ENCODE results near the gene OR2A1.
"Not testable (repeated sequence)": the region's sequence is repeated elsewhere in the genome, so short reads cannot be mapped to it uniquely, and the experiment has no call there.

OR2A1 gene

DNA sequence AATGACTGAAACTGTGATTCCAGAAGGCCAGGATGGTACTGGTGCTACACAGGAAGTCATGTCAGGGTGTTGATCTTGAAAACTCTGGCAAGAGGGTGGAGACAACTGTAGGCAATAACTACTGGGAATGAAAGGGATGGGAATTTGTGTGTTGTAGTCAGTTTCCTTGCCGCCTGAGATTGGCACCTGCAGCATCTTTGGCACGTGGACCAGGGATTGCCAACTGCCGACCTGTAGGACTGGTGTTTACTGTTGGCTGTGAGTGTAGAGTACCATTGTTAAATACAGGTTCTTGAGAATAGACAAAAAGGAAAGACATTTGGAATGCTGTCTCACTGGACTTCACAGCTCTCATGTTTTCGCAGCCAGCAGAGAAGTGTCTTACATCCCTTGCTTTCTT, 11.1 kb downstream of the OR2A1 start:
- DNase-seq (ENCODE audit: low spot score): not testable (repeated sequence)

DNA sequence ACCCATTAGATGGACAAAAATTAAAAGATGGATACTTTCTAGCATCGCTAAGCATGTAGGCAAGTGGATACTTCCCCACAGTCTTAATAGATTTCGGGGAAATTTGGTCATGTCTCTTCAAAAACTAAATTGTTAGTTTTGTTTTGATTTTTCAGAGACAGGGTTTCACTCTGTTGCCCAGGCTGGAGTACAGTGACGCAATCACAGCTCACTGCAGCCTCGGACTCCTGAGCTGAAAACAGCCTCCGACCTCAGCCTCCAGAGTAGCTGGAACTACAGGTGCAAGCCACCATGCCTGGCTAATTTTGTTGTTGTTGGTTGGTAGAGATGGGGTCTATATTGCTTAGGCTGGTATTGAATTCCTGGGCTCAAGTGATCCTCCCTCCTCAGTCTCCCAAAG, 13.6 kb downstream of the OR2A1 start:
- DNase-seq (ENCODE audit: low spot score): not testable (repeated sequence)

DNA sequence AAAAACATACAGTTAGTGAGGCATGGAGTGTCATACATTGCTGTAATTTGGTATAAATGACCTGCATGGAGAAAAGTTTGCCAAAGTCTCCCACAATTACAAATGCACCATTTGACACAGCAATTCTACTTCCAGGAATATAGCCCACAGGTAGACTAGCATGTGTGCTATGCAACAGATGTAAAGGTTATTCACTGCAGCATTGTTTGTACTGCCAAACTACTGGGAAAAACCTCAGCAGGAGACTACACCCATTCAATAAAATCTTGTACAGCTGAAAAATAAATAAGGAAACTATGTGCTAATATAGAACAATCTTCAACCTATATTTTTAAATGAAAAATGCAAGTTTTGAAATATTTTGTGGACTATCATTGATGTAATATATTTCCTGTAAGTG, 17.8 kb downstream of the OR2A1 start:
- not testable (repeated sequence) for DNase-seq (ENCODE audit: low spot score)

DNA sequence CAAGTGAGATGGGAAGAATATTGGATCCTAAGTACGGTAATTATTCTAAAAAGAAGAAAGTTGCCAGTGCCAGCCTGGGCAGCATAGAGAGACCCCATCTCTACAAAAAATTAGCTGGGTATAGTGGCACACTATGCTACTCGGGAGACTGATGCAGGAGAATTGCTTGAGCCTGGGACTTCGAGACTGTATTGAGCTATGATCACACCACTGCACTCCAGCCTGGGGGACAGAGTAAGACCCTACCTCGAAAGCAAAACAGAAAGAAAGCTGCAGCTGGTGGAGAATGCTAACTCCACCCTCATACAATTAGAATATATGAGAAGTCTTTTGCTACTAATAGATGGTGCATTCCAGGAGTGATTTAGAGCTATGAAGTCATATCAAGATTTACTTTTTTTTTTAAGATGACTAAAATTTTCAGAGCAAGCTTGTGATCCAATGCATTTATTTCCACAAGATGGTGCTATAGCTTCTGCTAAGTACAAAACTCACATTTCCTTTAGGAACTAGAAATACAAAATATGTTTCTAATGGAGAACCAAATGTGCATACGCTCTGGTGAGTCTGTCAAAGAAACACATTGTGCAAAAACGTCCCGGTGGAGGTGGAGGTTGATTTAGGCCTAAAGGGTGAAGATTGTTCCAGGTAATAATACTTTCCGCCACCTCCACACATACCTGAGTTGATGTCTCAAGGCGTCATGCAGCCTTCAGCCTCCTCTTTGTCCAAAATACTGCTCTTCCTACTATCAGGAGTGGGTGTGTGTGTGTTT, 19.2 kb downstream of the OR2A1 start:
- not testable (repeated sequence) for DNase-seq (ENCODE audit: low spot score)

DNA sequence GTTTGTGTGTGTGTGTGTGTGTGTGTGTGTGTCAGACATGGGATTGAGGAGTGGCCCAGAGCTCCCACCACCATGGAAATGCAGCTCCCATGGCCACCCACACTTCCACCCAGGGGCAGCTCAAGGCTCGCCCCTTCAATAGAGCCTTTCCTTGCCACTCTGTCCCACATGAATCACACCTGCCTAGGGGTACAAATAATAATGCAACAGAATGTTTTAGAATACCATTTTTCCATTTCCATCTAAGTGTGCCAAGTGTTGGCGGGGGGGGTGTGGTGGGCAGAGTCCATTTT, 19.7 kb downstream of the OR2A1 start:
- DNase-seq (ENCODE audit: low spot score): not testable (repeated sequence)

DNA sequence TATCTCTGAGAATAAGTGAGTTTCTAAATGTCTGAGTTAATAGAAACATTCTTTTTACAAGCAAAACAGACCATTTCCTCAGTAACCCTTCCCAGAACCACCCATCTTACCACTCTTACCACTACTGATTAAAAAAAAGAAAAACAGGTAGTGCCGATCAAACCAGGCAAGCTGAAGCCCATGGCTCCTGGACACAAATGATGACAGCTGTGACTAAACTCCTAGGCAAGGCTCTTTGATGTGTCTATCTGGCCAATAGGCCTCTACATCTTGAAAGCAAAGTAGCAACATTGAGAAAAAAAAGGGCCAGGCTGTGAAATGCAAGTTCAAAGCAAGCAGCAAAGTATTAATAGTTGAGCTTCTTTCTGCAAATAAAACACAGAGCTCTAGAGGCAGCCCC, 36.4 kb downstream of the OR2A1 start:
- DNase-seq (ENCODE audit: low spot score): not testable (repeated sequence)

DNA sequence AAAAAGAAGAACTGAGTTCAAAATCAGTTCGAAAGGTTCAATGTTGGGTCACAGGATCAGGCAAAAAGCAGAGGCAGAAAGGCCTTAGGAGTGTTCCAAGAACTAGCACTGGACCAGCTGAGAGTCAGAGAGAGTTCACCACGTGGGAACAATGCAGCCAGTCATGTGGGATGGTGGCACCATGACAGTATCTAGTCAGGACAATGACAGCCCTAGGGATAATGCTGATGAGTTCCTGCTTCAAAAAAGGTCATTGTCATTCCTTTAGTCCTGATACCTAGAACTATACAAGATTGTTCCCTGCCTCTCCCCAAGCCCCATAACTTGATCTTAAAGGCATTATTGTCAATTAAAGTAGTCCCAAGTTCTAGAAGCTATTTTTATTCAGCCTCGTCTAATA, 39.4 kb downstream of the OR2A1 start:
- not testable (repeated sequence) for DNase-seq (ENCODE audit: low spot score)

DNA sequence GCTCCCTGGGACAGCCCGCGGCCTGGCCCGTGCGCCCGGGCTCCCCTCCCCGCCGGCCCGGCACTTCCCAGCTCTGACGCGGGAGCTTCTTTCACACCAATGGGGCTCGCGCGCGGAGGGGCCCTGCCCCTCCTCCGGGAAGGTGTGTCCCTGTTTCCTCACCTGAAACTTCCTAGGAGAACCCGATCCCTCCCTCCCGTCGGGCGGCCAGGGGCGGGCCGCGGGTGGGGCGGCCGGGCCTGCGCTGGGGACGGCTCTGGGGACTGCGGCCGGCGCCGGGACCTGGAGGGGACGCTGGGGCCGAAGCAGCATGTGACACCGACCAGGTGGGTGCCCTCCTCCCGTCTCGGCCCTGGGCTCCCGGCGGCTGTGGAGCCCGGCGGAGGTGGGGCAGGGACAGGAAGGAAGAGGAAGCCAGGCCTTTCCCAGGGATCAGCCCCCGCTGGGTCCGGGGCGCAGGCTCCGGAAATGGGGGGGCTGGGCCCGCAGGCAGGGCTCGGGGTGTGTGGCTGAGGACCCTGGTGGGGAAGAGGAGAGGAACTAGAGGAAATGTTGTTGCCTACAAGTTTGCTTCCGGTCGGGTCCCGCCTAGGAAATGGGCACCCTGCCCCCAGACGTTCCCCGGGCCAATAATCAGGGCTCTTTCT, 43.1 kb downstream of the OR2A1 start, which contains the start of gene ARHGEF5:
Gene ARHGEF5, plus strand, starts transcription at position 227 of the 647 bp plus-strand sequence. CDS start 7,268 bp downstream, outside the sequence.
- DNase-seq (ENCODE audit: low spot score): not testable (repeated sequence)

DNA sequence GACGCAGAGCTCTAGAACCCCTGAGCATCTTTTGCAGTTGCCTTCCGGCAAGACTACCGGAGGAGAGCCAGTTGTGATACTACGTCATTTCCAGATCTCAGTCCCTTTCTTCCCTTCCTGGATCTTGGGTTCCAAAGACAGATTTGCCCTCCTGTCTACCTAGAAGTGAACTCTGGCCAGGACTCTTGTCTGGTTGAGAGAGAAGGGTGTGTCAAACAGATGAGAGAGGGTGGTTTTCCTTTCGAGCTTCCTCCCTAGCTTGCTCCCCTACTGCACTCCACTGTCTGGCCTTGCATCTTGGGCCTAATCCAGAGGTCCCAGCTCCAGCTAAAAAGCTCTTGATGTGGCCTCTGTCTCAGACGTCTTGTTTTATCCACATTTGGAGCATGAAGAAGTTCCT, 44.0 kb downstream of the OR2A1 start:
- not testable (repeated sequence) for DNase-seq (ENCODE audit: low spot score)

DNA sequence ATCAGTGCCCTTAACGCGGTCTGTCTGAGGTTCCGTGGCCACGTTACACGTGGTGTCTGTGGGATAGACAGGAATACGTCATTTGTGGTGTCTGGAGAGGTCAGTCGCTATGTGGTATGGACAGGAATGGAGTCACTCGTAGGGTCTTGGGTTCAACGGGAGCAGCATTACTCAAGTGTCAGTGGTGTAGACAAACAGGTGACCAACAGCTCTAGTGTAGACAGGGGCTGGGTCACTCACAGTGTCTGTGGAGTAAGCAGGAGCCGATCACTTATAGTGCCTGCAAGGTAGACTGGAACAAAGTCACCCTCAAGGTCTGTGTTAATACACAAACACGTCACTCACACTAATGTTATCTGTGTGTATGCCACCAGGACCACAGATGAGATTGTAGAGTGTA, 44.6 kb downstream of the OR2A1 start:
- not testable (repeated sequence) for DNase-seq (ENCODE audit: low spot score)

DNA sequence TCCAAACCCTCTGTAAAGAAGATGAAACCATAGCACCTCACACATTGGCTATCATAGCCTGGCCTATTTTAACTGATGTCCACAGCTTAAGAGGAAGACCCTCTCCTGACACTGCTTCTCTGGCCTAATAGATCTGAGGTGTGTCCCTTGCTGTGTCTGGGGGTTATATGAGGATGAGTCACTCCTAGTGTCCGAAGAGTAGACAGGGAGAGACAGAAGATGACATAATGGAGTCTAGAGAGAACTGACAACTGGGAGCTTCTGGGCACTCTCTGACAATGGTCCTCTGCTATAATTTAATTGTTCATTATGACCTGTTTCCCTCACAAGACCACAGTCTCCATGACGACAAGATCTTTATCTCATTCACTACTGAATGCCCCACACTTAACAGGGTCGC, 49.8 kb downstream of the OR2A1 start:
- DNase-seq (ENCODE audit: low spot score): not testable (repeated sequence)

DNA sequence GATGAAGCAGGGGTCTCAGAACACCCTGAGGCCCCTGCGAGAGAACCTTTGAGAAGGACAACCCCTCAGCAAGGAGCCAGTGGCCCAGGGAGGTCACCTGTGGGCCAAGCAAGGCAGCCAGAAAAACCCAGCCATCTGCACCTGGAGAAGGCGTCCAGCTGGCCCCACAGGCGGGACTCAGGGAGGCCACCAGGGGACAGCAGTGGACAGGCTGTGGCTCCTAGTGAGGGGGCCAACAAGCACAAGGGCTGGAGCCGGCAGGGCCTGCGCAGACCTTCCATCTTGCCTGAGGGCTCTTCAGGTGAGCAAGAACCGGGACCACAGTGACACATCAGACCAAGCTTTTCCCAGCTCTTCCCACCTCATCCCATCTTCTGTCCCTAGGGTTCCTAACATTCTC, 53.3 kb downstream of the OR2A1 start:
- DNase-seq (ENCODE audit: low spot score): not testable (repeated sequence)

DNA sequence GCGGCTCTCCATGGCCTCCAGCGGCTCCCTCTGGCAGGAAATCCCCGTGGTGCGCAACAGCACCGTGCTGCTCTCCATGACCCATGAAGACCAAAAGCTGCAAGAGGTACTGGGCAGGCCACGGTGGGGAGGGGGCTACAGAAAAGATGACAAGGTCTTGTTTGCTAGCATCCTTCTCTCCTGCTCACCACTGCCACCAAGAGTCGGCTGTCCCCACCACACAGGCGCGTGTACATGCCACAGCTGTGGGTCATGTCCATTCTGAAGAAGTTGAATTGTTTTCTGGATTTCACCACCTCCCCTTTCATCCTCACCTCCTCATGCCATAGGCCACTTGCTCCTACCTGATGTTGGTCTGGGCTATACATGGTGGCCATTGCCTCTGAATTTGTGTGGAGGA, 55.0 kb downstream of the OR2A1 start:
- not testable (repeated sequence) for DNase-seq (ENCODE audit: low spot score)

DNA sequence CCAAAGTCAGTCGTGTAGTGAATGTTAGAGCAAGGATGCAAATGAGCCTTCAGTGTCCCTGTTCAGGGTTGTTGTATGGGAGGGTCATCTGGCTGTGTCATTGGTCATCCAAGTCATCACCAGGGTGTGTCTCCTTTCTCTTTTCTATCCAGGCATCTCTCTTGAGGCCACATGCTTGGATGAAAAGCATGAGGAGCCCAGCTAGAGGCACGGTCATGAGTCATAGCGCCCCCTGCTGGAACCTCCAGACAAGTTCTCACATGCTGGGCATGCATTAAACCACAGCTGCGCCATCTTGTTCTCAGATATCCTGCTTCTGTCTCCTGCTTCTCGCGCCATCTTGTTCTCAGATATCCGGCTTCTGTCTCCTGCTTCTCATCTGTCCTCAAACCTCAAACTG, 57.0 kb downstream of the OR2A1 start:
- not testable (repeated sequence) for DNase-seq (ENCODE audit: low spot score)

All from SK-N-DZ (cell line).